ENCODE data around the gene SEPHS1.
"Not testable (repeated sequence)": the region's sequence is repeated elsewhere in the genome, so short reads cannot be mapped to it uniquely, and the experiment has no call there.

SEPHS1 gene

DNA sequence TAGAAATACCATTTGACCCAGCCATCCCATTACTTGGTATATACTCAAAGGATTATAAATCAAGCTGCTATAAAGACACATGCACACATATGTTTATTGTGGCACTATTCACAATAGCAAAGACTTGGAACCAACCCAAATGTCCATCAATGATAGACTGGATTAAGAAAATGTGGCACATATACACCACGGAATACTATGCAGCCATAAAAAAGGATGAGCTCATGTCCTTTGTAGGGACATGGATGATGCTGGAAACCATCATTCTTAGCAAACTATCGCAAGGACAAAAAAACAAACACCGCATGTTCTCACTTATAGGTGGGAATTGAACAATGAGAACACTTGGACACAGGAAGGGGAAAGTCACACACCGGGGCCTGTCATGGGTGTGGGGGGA, 31.0 kb upstream of the SEPHS1 start:
- H3K4me3 Mint-ChIP-seq; DNase-seq (ENCODE audit: low spot score in 2 of 2); H3K36me3 Mint-ChIP-seq (ENCODE audit: insufficient read depth); H3K9me3 Mint-ChIP-seq; ATAC-seq (replicated peaks; ENCODE audit: extremely low read depth, poor library complexity, severe bottlenecking); H3K27ac Mint-ChIP-seq (ENCODE audit: low read depth): not testable (repeated sequence)
- Mint-ChIP-seq H3K27me3 (peaks cover 65% of the 10 kb centered on the region), H3K4me1 (peaks cover 11% of the 10 kb centered on the region)

DNA sequence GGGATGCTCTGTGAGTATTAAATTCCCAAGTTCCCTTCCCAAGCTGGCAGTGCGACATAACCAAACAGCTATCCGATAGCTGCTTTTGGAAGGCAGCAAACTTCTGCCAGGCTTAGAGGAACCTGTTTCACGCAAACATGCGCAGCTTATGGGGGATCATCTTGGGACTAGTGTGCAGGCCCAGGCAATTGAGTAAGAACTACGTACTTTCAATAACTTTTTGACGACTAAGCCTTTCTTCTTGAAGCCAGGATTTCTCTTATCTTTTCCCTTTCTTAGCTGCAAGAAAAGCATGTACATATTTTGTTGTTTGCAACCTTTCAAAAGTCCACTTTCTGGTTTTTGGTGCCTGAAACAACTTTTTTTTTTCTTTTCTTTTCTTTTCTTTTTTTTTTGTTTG, 28.7 kb upstream of the SEPHS1 start:
- Mint-ChIP-seq H3K9me3 (no peaks in the 10 kb centered on the region), H3K27me3 (peaks cover 44% of the 10 kb centered on the region), H3K4me1 (no peaks in the 10 kb centered on the region), H3K4me3 (no peak overlapping the region), H3K36me3 (ENCODE audit: insufficient read depth) (no peaks in the 10 kb centered on the region), H3K27ac (ENCODE audit: low read depth) (no peak overlapping the region)
- ATAC-seq (replicated peaks; ENCODE audit: extremely low read depth, poor library complexity, severe bottlenecking) (no peak), DNase-seq (ENCODE audit: low spot score in 2 of 2) (no peak)

DNA sequence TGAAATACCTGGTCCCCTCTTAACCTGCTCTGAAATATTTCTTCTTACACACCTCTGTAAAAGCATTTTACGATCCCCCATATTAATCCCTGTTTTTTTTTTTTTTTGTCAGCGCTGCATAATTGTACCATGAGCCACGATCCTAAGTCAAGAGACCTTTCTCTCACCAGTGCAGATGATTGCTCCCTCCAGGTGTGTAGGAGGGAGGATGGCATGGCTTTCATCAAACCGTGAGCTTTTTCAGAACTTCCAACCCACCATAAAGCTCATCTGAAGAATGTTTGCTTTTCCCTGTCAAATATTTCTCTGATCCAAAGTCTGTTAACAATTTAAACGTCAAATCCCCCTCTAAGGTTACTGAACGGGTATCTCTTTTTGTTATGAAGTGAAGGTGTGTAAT, 28.2 kb upstream of the SEPHS1 start:
- no peak overlapping the region for H3K4me3 Mint-ChIP-seq
- no peaks in the 10 kb centered on the region for H3K9me3 Mint-ChIP-seq
- no peaks in the 10 kb centered on the region for H3K36me3 Mint-ChIP-seq (ENCODE audit: insufficient read depth)
- H3K27ac Mint-ChIP-seq (ENCODE audit: low read depth), result no peak overlapping the region
- ATAC-seq (replicated peaks; ENCODE audit: extremely low read depth, poor library complexity, severe bottlenecking), result no peak
- no peak for DNase-seq (ENCODE audit: low spot score in 2 of 2)
- no peaks in the 10 kb centered on the region for H3K4me1 Mint-ChIP-seq
- H3K27me3 Mint-ChIP-seq, result peaks cover 40% of the 10 kb centered on the region

DNA sequence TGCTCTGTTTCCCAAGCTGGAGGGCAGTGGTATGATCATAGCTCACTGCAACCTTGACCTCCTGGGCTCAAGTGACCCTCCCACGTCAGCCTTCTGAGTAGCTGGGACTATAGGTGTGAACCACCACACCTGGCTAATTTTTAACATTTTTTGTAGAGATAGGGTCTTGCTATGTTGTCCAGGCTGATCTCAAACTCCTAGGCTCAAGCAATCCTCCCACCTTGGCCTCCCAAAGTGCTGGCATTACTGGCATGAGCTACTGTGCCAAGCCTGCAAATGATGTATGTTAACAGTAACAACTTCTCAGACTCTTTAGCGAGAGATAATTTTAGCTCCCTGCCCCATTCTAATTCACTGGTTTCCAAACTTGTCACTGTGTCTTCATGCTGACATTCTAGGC, 27.7 kb upstream of the SEPHS1 start:
- Mint-ChIP-seq H3K4me1 (no peaks in the 10 kb centered on the region), H3K36me3 (ENCODE audit: insufficient read depth) (no peaks in the 10 kb centered on the region), H3K27me3 (peaks cover 36% of the 10 kb centered on the region), H3K4me3 (no peak overlapping the region), H3K27ac (ENCODE audit: low read depth) (no peak overlapping the region), H3K9me3 (no peaks in the 10 kb centered on the region)
- no peak for DNase-seq (ENCODE audit: low spot score in 2 of 2)
- ATAC-seq (replicated peaks; ENCODE audit: extremely low read depth, poor library complexity, severe bottlenecking), result no peak

DNA sequence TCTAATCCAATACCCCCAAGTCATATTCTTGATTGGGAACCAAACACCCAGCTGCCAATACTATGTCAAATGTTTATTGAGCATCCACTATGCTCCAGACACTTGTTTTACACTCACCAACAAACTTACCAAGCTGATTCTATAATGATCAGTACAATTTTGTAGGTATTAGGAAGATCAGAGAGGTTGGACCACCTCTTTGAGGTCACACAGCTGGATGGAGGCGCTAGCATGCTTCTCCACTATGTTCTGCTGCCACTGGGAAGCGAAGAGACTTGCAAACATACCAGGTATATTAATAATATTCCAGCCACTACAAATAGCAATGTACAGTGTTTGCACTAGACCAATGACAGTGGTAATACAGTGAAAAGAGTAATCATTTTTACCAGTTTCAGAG, 25.6 kb upstream of the SEPHS1 start:
- Mint-ChIP-seq H3K36me3 (ENCODE audit: insufficient read depth) (no peaks in the 10 kb centered on the region), H3K27me3 (peaks cover 15% of the 10 kb centered on the region), H3K27ac (ENCODE audit: low read depth) (no peak overlapping the region), H3K9me3 (no peaks in the 10 kb centered on the region), H3K4me1 (no peaks in the 10 kb centered on the region), H3K4me3 (no peak overlapping the region)
- ATAC-seq (replicated peaks; ENCODE audit: extremely low read depth, poor library complexity, severe bottlenecking), result no peak
- DNase-seq (ENCODE audit: low spot score in 2 of 2), result no peak

DNA sequence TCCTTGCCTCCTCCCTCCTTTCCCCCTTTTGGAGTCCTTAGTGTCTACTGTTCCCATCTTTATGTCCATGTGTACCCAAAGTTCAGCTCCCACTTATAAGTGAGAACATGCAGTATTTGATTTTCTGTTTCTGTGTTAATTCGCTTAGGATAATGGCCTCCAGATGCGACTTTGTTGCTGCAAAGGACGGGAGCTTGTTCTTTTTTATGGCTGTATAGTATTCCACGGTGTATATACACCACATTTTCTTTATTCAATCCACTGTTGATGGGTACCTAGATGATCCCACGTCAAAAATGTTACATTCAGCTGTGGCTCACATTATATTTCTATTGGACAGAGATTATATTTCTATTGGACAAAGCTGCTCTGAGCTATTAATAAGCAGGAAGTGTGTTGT, 24.4 kb upstream of the SEPHS1 start:
- Mint-ChIP-seq H3K27ac (ENCODE audit: low read depth) (no peak overlapping the region), H3K36me3 (ENCODE audit: insufficient read depth) (no peaks in the 10 kb centered on the region), H3K4me1 (no peaks in the 10 kb centered on the region), H3K27me3 (peaks cover 3% of the 10 kb centered on the region), H3K4me3 (no peak overlapping the region), H3K9me3 (no peaks in the 10 kb centered on the region)
- DNase-seq (ENCODE audit: low spot score in 2 of 2) (no peak), ATAC-seq (replicated peaks; ENCODE audit: extremely low read depth, poor library complexity, severe bottlenecking) (no peak)

DNA sequence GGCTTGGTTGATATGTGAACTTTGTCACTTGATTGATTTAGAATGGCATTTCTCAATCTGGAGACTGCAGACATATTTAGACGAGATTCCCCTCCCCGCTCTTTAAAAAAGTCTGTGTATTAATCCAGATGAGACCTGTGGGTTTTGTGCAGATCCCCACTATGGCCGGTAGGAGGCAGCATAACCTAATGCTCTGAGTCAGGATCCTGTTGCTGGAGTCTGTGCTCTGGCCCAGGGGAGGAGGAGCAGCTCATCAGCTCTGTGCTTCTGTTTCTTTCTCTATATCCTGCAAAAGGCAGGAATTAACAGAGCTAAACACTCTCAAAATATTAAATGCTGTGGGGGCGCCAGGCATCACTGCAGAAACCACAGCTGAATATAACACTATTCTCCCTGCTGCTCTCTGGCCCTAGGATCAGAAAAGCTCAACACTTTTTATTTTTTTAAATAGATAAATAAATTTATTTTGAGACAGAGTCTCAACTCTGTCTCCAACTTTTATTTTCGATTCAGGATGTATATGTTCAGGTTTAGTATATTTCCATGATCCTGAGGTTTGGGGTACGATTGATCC, 23.9 kb upstream of the SEPHS1 start:
- Mint-ChIP-seq H3K27me3 (no peaks in the 10 kb centered on the region), H3K9me3 (no peaks in the 10 kb centered on the region), H3K27ac (ENCODE audit: low read depth) (no peak overlapping the region), H3K36me3 (ENCODE audit: insufficient read depth) (no peaks in the 10 kb centered on the region), H3K4me3 (no peak overlapping the region), H3K4me1 (no peaks in the 10 kb centered on the region)
- DNase-seq (ENCODE audit: low spot score in 2 of 2) (peak; percentile 22 to 53), ATAC-seq (replicated peaks; ENCODE audit: extremely low read depth, poor library complexity, severe bottlenecking) (peak; percentile 91)

DNA sequence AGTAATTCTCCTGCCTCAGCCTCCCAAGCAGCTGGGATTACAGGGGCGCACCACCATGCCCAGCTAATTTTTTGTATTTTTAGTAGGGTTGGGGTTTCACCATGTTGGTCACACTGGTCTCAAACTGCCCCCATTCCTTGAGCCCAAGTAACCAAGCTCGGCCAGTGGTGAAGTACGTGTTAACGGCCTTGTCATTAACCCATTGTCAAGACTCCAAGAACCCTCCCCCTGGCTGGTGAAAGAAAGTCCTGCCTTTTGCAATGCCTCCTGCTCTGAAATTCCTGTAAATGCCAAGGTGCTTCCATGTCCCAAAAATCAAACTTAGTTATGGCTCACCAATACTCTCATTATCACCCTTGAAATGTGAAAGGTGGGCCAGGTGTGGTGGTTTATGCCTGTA, 18.8 kb upstream of the SEPHS1 start:
- no peak overlapping the region for H3K4me3 Mint-ChIP-seq
- DNase-seq (ENCODE audit: low spot score in 2 of 2), result no peak
- H3K27ac Mint-ChIP-seq (ENCODE audit: low read depth), result no peak overlapping the region
- no peaks in the 10 kb centered on the region for H3K36me3 Mint-ChIP-seq (ENCODE audit: insufficient read depth)
- ATAC-seq (replicated peaks; ENCODE audit: extremely low read depth, poor library complexity, severe bottlenecking), result no peak
- H3K9me3 Mint-ChIP-seq, result no peaks in the 10 kb centered on the region
- H3K27me3 Mint-ChIP-seq, result no peaks in the 10 kb centered on the region
- no peaks in the 10 kb centered on the region for H3K4me1 Mint-ChIP-seq

DNA sequence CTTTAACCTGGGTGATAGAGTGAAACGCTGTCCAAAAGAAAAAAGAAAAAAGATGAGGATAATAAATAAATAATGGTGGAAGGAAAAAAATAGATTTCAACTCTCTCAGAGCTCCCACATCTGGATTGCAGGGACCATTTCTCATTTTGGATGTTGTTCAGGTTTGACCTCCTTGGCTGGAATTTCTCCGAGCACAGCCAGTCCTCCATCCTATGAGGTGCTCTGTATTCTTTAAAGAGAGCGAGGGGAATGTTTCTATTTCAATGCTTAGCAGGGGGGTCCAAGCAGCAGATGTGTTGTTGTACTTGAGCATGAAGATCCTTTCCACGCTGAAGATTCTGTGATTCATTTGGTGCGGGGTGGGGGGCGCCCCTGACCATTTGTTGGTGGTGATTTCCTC, 17.7 kb upstream of the SEPHS1 start:
- H3K27ac Mint-ChIP-seq (ENCODE audit: low read depth), result no peak overlapping the region
- H3K9me3 Mint-ChIP-seq, result no peaks in the 10 kb centered on the region
- H3K27me3 Mint-ChIP-seq, result no peaks in the 10 kb centered on the region
- ATAC-seq (replicated peaks; ENCODE audit: extremely low read depth, poor library complexity, severe bottlenecking) (no peak), DNase-seq (ENCODE audit: low spot score in 2 of 2) (no peak)
- H3K4me3 Mint-ChIP-seq, result no peak overlapping the region
- H3K36me3 Mint-ChIP-seq (ENCODE audit: insufficient read depth), result no peaks in the 10 kb centered on the region
- H3K4me1 Mint-ChIP-seq, result no peaks in the 10 kb centered on the region

DNA sequence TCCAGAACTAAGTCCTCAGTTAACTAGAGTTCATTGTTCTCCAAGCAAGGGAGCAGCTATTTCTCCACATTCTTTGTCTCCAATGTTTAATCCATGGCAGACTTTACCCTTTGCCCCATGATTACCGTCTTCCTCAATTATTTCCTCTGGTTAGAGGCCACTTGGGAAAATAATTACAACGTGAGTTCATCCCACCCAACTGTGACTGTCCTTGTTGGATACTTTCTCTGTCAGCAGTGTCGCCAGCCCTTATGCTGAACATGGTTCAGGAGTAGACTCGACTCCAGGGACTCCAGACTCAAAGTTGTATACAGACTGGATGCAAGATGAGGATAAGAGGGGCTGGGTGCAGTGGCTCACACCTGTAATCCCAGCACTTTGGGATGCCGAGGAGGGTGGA, 17.1 kb upstream of the SEPHS1 start:
- DNase-seq (ENCODE audit: low spot score in 2 of 2) (no peak), ATAC-seq (replicated peaks; ENCODE audit: extremely low read depth, poor library complexity, severe bottlenecking) (no peak)
- Mint-ChIP-seq H3K27ac (ENCODE audit: low read depth) (no peak overlapping the region), H3K27me3 (no peaks in the 10 kb centered on the region), H3K4me1 (no peaks in the 10 kb centered on the region), H3K9me3 (no peaks in the 10 kb centered on the region), H3K4me3 (no peak overlapping the region), H3K36me3 (ENCODE audit: insufficient read depth) (no peaks in the 10 kb centered on the region)

DNA sequence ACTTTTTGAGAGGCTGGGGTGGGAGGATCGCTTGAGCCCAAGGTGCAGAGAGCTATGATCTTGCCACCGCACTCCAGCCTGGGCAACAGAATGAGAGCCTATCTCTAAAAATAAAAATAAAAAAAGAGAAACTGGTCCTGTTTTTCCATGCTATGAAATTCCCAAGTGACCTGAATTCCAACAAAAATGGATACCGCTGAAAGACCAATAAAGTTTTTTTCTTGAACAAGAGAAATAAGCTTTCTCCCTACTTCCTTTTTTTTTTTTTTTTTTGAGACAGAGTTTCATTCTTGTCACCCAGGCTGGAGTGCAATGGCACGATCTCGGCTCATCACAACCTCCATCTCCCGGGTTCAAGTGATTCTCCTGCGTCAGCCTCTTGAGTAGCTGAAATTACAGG, 12.5 kb upstream of the SEPHS1 start:
- Mint-ChIP-seq H3K36me3 (ENCODE audit: insufficient read depth) (no peaks in the 10 kb centered on the region), H3K27me3 (peaks cover 31% of the 10 kb centered on the region), H3K4me1 (no peaks in the 10 kb centered on the region), H3K27ac (ENCODE audit: low read depth) (no peak overlapping the region), H3K9me3 (no peaks in the 10 kb centered on the region), H3K4me3 (no peak overlapping the region)
- DNase-seq (ENCODE audit: low spot score in 2 of 2), result no peak
- no peak for ATAC-seq (replicated peaks; ENCODE audit: extremely low read depth, poor library complexity, severe bottlenecking)

DNA sequence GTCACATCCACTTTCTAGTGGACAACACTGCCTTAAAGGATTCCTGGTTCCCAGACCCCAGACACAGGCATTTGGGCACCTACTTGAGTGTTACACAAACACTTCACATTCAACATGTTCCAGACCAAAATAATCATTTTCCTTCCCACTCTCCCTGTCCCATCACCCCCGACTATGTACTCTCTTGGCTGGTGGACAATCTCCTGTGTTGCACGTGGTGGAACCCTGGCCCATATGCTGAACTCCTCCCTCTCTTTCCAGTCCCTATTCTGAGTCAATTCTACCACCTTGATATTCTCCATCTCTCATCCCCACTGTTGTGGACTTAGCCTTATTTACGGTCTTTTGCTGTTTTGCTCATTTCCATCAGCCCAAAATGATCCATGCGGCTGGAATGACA, 8.3 kb upstream of the SEPHS1 start:
- DNase-seq (ENCODE audit: low spot score in 2 of 2), result no peak
- Mint-ChIP-seq H3K9me3 (no peaks in the 10 kb centered on the region), H3K4me1 (peaks cover 11% of the 10 kb centered on the region), H3K4me3 (no peak overlapping the region), H3K27ac (ENCODE audit: low read depth) (no peak overlapping the region), H3K36me3 (ENCODE audit: insufficient read depth) (no peaks in the 10 kb centered on the region), H3K27me3 (peaks cover 50% of the 10 kb centered on the region)
- ATAC-seq (replicated peaks; ENCODE audit: extremely low read depth, poor library complexity, severe bottlenecking), result no peak

DNA sequence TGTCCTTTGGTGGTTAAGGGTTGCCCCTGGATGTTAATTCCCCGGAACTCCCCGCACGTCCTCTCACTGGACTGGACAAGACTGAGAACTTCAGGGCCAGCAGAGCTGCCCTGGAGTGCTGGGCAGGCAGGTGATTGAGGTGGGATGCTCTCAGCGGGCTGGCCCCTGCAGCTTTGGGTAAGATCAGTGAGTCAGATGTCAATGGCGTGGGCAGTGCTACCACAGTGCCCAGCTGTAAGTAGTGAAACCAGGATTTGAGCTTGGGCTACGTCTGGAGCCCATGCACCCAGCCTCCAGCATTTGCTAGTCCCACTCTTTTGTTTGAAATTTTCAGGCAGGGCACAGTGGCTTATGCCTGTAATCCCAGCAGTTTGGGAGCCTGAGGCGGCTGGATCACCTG, 6.7 kb upstream of the SEPHS1 start:
- H3K27ac Mint-ChIP-seq (ENCODE audit: low read depth), result no peak overlapping the region
- H3K36me3 Mint-ChIP-seq (ENCODE audit: insufficient read depth), result no peaks in the 10 kb centered on the region
- peaks cover 47% of the 10 kb centered on the region for H3K27me3 Mint-ChIP-seq
- no peak overlapping the region for H3K4me3 Mint-ChIP-seq
- DNase-seq (ENCODE audit: low spot score in 2 of 2) (no peak), ATAC-seq (replicated peaks; ENCODE audit: extremely low read depth, poor library complexity, severe bottlenecking) (no peak)
- H3K4me1 Mint-ChIP-seq, result peaks cover 26% of the 10 kb centered on the region
- H3K9me3 Mint-ChIP-seq, result no peaks in the 10 kb centered on the region

DNA sequence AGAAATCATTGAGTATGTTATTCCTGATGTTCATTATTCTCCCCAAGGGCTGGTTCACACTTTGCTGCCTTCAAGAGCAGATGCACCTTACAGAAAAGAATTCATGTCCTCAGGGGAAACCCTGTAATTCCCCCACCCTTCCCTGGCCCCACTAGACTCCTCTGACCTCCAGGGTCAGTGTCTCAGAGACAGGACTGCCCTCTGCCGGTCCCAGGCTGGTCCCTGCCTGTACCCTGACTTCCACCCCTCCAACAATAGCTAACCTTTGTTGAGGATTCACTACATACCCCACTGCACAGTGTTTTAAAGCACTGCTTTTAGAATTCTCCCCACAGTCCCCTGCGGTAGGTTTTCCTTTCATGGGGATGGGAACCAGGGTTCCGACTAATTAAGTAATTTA, 4.4 kb upstream of the SEPHS1 start:
- H3K27me3 Mint-ChIP-seq, result peaks cover 32% of the 10 kb centered on the region
- no peaks in the 10 kb centered on the region for H3K9me3 Mint-ChIP-seq
- ATAC-seq (replicated peaks; ENCODE audit: extremely low read depth, poor library complexity, severe bottlenecking), result no peak
- no peak for DNase-seq (ENCODE audit: low spot score in 2 of 2)
- peaks cover 33% of the 10 kb centered on the region for H3K4me1 Mint-ChIP-seq
- no peak overlapping the region for H3K4me3 Mint-ChIP-seq
- H3K27ac Mint-ChIP-seq (ENCODE audit: low read depth), result no peak overlapping the region
- H3K36me3 Mint-ChIP-seq (ENCODE audit: insufficient read depth), result peaks cover 7% of the 10 kb centered on the region
